Endothelial cell of umbilical vein (primary cell): ENCODE results near the gene IQSEC3. TPM values are rescaled to one million over a fixed set of nuclear protein-coding genes. Genes with fewer than 3 reads are reported as not detected.

ENCODE experiments used
- BruUV-seq: library from RNA; stranded (reverse); fragments of 400-500 nt; replicated peaks from 2 replicates; lab custom pipeline; 2021; lab: Mats Ljungman, UMichigan
- CTCF ChIA-PET: fragments of 300-600, 350-600 bp; sonication (Branson Sonifier 250); formaldehyde crosslinking; loops from one replicate; lab custom pipeline; 2021; ENCODE audit warnings: antibody characterized with exemption, inconsistent platforms; lab: Charles Lee
- POLR2A ChIA-PET: fragments of 300-600, 350-600 bp; sonication (Branson Sonifier 250); formaldehyde crosslinking; loops from one replicate; lab custom pipeline; 2021; ENCODE audit warnings: antibody characterized with exemption, inconsistent platforms; lab: Charles Lee
- DNase-seq: peaks from one replicate; pipeline ENCODE4 v3.0.0-alpha.2; 2011; ENCODE audit warnings: low read depth, low spot score
- FAIRE-seq: peaks from 2 replicates; lab custom pipeline; 2011; peaks lifted over from hg19 to GRCh38; lab: Jason Lieb, UNC
- H2AFZ ChIP-seq: 2 replicates; pipeline ENCODE4 v1.6.0; 2012; ENCODE audit warnings: low read depth, low read length, control low read depth, inconsistent platforms
- H3K27ac ChIP-seq: 2 replicates; pipeline ENCODE4 v1.5.1; 2011; ENCODE audit warnings: low read depth, mild to moderate bottlenecking, control low read depth, low read length, moderate library complexity; ENCODE audit not compliant: insufficient read depth
- H3K27me3 ChIP-seq, 2 experiments: 2 replicates each; pipeline versions ENCODE4 v1.6.0 to v1.6.1; 2011; ENCODE audit warnings: low read length in 2 of 2, mixed read lengths in 1 of 2; ENCODE audit not compliant: control insufficient read depth in 2 of 2, insufficient read depth in 2 of 2
- H3K36me3 ChIP-seq, 2 experiments: 2 replicates in 1 of 2; 3 replicates in 1 of 2; pipeline ENCODE4 v1.5.1; 2011; ENCODE audit warnings: low read length in 2 of 2, mild to moderate bottlenecking in 1 of 2, moderate library complexity in 1 of 2; ENCODE audit not compliant: control insufficient read depth in 2 of 2, insufficient read depth in 2 of 2; ENCODE audit errors: extremely low read depth in 1 of 2
- H3K4me1 ChIP-seq: 3 replicates; pipeline ENCODE4 v1.5.1; 2011; ENCODE audit warnings: mild to moderate bottlenecking, low read length; ENCODE audit not compliant: control insufficient read depth, insufficient read depth; ENCODE audit errors: extremely low read depth
- H3K4me2 ChIP-seq: 2 replicates; pipeline ENCODE4 v1.6.1; 2011; ENCODE audit warnings: low read length, control low read depth, mixed read lengths; ENCODE audit not compliant: insufficient read depth
- H3K4me3 ChIP-seq, 3 experiments: fragments of 200-600 bp in 1 of 3; sonication (generic), shearing (Covaris generic) in 1 of 3; replicated peaks in 1 of 3; 2 replicates each; pipeline ENCODE4 v1.5.1; 2011 to 2016; ENCODE audit warnings: control low read depth in 3 of 3, low read length in 3 of 3, mild to moderate bottlenecking in 2 of 3, inconsistent platforms in 1 of 3, low read depth in 1 of 3, moderate library complexity in 1 of 3; ENCODE audit not compliant: insufficient read depth in 1 of 3
- H3K79me2 ChIP-seq: 2 replicates; pipeline ENCODE4 v1.6.0; 2012; ENCODE audit warnings: low read length, inconsistent platforms; ENCODE audit not compliant: control insufficient read depth, insufficient read depth
- H3K9ac ChIP-seq: replicated peaks from 2 replicates; pipeline ENCODE3; 2011; ENCODE audit warnings: low read length, control low read depth; ENCODE audit not compliant: insufficient read depth; ENCODE audit errors: extremely low read depth
- H3K9me1 ChIP-seq: replicated peaks from 3 replicates; pipeline ENCODE4 v1.6.0; 2011; ENCODE audit warnings: mild to moderate bottlenecking, low read length; ENCODE audit not compliant: control insufficient read depth, insufficient read depth; ENCODE audit errors: extremely low read depth
- H3K9me3 ChIP-seq: replicated peaks from 2 replicates; pipeline ENCODE4 v1.5.1; 2012; ENCODE audit warnings: low read length, inconsistent platforms; ENCODE audit not compliant: control insufficient read depth, insufficient read depth
- H4K20me1 ChIP-seq: replicated peaks from 2 replicates; pipeline ENCODE3; 2011; ENCODE audit warnings: mild to moderate bottlenecking, low read length; ENCODE audit not compliant: control insufficient read depth, insufficient read depth; ENCODE audit errors: extremely low read depth
- EZH2 ChIP-seq: IDR thresholded peaks from 2 replicates; pipeline ENCODE4 v1.6.1; 2012; ENCODE audit warnings: borderline replicate concordance, low read depth, mild to moderate bottlenecking, moderate library complexity, low read length, inconsistent platforms; ENCODE audit not compliant: severe bottlenecking
- FOS ChIP-seq: IDR thresholded peaks from 2 replicates; pipeline ENCODE4 v1.6.1; 2011; ENCODE audit warnings: mild to moderate bottlenecking, low read length, moderate library complexity, borderline replicate concordance; ENCODE audit not compliant: insufficient read depth
- JUN ChIP-seq: IDR thresholded peaks from 2 replicates; pipeline ENCODE4 v1.6.1; 2011; ENCODE audit warnings: borderline replicate concordance, low read depth; ENCODE audit not compliant: insufficient read length, insufficient read depth
- MYC ChIP-seq: IDR thresholded peaks from one replicate; pipeline ENCODE4 v1.6.1; 2011; ENCODE audit warnings: mild to moderate bottlenecking, low read depth, low read length
- POLR2A ChIP-seq: IDR thresholded peaks from 2 replicates; pipeline ENCODE4 v1.6.1; 2012; ENCODE audit warnings: low read depth, mild to moderate bottlenecking, control low read depth, low read length
- POLR2AphosphoS5 ChIP-seq: IDR thresholded peaks from 2 replicates; pipeline ENCODE4 v1.6.1; 2012; ENCODE audit warnings: low read depth, mild to moderate bottlenecking, control low read depth, low read length, moderate library complexity; ENCODE audit not compliant: insufficient read depth
- dilution Hi-C: fragments of 300-500 bp; cut with MboI; formaldehyde crosslinking; loops from one replicate; pipeline ENCODE4 v1.15.0; 2019; ENCODE audit warnings: low sequenced_read_pairs; ENCODE audit not compliant: extremely low pct_ligation_motif_present
- intact Hi-C: fragments of 100-400 bp; cut with micrococcal nuclease; formaldehyde crosslinking; loops from one replicate; pipeline ENCODE4 v1.10.0; 2022
- polyA plus RNA-seq, 4 experiments: library from polyadenylated mRNA; depleted of rRNA in 3 of 4; stranded (reverse) in 3 of 4; unstranded in 1 of 4; fragments of >200 nt; gene quantifications; 2 replicates each; pipeline versions ENCODE4 v1.2.1 to v1.2.3, GENCODE V29; 2011 to 2012; ENCODE audit warnings: missing spikeins in 1 of 4
- total RNA-seq: library from RNA; stranded (reverse); gene quantifications from 2 replicates; pipeline ENCODE4 v1.2.3, GENCODE V29; 2021

The IQSEC3 gene
- total and polyA plus RNA-seq, 2 donors (not counting 3 experiments of a cell fraction or from before 2014, with no cell fraction given), result not detected

GRCh38 chr12:54750-55535 lies 11.6 kb upstream of the IQSEC3 start:
- H3K4me1 ChIP-seq, result no peaks in the 10 kb centered on the region
- ChIA-PET POLR2A (no interaction called here), CTCF (no interaction called here)
- H3K79me2 ChIP-seq, result no peaks in the 10 kb centered on the region
- no peaks in the 10 kb centered on the region for H4K20me1 ChIP-seq
- no peak overlapping the region for H3K4me3 ChIP-seq
- no TSS peak for BruUV-seq
- DNase-seq (no peak), FAIRE-seq (no peak)
- H3K9me1 ChIP-seq, result no peaks in the 10 kb centered on the region
- H2AFZ ChIP-seq, result no peak overlapping the region
- dilution Hi-C loops, result no loop called here
- H3K27me3 ChIP-seq, result peaks cover under 1 to 5% of the 10 kb centered on the region in 2 experiments
- H3K4me2 ChIP-seq, result no peak overlapping the region
- no peaks in the 10 kb centered on the region for H3K9me3 ChIP-seq
- no peak overlapping the region for H3K9ac ChIP-seq
- H3K27ac ChIP-seq, result no peak overlapping the region
- intact Hi-C loops, result no loop called here
- no peaks in the 10 kb centered on the region for H3K36me3 ChIP-seq
- no peak for TF ChIP-seq POLR2A
- no peak for TF ChIP-seq JUN
- no peak for TF ChIP-seq FOS
- TF ChIP-seq MYC, result no peak

GRCh38 chr12:56683-57346 lies 9.8 kb upstream of the IQSEC3 start:
- no peak for TF ChIP-seq EZH2
- no peak for TF ChIP-seq POLR2A
- TF ChIP-seq MYC, result no peak
- TF ChIP-seq POLR2AphosphoS5, result no peak
- Histone ChIP-seq H3K4me1 (no peaks in the 10 kb centered on the region), H3K36me3 (no peaks in the 10 kb centered on the region), H3K79me2 (no peaks in the 10 kb centered on the region), H3K9me3 (no peaks in the 10 kb centered on the region), H3K4me3 (no peak overlapping the region), H3K27me3 (peaks cover 1 to 4% of the 10 kb centered on the region in 2 experiments), H3K9ac (no peak overlapping the region), H2AFZ (no peak overlapping the region), H3K9me1 (no peaks in the 10 kb centered on the region), H3K27ac (no peak overlapping the region), H4K20me1 (no peaks in the 10 kb centered on the region), H3K4me2 (no peak overlapping the region)
- no peak for FAIRE-seq
- POLR2A ChIA-PET, result no interaction called here
- no peak for DNase-seq
- no TSS peak for BruUV-seq
- CTCF ChIA-PET, result no interaction called here
- intact Hi-C loops, result no loop called here
- dilution Hi-C loops, result no loop called here
